Kidney tubule cell (primary cell): ENCODE results near the gene CAMKK1.

Experiments used
- DNase-seq: peaks from one replicate; pipeline ENCODE4 v3.0.0-alpha.2; 2018; ENCODE audit warnings: low spot score

The CAMKK1 gene

GRCh38 chr17:3917391-3917931, 24.6 kb upstream of the CAMKK1 start:
- DNase-seq, result no peak

- no peak for DNase-seq
These were observed 24.0 kb upstream of the CAMKK1 start for GRCh38 chr17:3916825-3917224.

DNA sequence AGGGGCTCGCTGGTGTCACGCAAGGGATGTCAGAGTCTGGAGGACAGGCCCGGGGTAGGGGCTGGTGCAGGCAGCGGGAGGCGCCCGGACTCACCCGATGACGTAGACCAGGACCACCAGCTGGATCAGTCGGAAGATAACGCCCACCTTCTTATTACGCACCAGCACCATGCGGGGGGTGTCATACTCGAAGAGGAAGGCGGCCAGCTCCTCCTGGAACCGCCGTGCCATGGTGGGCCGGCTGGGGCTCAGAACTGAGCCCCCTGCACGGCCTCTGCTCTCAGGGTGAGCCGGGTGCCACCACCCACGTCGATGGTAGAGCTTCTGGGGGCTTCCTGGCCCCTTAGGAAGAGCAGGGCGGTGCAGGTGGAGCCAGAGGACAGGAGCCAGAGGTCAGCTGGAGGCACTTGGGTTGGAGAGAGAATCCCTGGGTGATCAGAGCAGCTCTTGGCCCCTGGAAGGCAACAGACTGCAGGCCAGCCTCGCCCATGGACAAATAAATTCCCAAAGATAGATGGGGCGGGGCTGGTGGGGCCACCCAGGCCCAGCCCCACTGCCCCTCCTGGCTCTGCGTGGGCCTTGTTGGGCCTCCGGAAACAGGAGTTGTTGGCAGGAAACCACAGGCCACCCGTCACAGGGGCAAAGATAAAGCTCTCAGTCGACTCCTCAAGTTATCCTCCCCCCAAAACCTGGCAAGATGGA, 23.3 kb upstream of the CAMKK1 start, which contains the start of gene P2RX1:
Gene P2RX1 (minus strand): TSS at position 471 of the 702 bp plus-strand sequence. CDS start 240 bp downstream, at position 231.
- no peak for DNase-seq

GRCh38 chr17:3915581-3915994, 22.7 kb upstream of the CAMKK1 start:
- DNase-seq, result no peak

GRCh38 chr17:3914312-3914670, 21.4 kb upstream of the CAMKK1 start:
- DNase-seq, result no peak

DNA sequence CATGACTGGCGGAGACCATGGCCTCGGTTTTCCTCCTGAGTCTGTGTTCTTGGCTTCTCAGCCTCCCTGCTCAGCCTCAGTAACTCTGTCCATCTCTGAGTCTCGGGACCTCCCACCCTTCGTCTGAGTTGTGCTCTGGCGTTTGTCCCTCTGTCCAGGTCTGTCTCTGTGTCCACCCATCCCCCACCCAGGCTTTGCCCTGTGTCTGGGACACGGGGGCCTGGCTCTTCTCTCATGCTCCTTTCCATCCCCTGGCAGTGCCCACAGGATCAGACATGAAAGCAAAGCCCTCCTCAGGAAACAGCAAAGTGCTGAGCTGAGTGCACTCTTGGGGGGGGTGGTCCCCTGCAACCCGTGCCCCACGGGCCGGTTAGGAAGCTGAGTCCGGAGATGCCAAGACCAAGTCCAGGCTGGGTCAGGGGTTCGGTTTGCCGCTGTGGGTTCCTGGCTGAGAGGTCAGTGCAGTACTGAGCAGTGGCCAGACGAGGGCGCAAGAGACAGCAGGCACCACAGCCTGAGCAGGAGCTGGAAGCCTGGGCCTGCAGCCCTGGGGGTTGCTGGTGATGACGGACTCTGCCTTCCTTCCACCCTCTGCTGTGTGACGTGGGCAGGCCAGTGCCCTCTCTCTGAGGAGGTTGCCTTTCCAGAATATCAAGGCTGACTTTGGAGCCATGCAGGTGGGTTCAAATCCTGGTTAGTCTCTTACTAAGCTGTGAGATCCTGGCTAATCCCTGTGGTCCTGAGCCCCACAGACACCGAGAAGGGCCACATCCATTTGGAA, 20.9 kb upstream of the CAMKK1 start:
- DNase-seq, result peak; percentile 72

DNA sequence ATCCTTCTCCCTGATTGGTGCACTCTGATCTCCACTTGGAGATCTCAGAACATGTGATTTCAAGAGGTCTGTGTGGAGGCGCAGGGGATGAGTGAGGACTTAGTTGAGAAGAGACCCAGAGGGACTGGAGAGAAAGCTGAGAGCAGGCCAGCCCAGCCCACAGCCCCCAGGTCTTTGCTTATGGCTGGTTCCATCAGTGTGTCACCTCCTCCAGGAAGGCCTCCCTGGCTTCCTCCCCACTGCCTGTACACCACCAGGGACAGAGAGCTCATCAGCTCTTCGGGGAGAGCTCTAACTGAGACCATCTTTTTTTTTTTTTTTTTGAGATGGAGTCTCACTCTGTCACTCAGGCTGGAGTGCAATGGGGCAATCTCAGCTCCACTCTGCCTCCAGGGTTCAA, 20.0 kb upstream of the CAMKK1 start:
- no peak for DNase-seq

DNA sequence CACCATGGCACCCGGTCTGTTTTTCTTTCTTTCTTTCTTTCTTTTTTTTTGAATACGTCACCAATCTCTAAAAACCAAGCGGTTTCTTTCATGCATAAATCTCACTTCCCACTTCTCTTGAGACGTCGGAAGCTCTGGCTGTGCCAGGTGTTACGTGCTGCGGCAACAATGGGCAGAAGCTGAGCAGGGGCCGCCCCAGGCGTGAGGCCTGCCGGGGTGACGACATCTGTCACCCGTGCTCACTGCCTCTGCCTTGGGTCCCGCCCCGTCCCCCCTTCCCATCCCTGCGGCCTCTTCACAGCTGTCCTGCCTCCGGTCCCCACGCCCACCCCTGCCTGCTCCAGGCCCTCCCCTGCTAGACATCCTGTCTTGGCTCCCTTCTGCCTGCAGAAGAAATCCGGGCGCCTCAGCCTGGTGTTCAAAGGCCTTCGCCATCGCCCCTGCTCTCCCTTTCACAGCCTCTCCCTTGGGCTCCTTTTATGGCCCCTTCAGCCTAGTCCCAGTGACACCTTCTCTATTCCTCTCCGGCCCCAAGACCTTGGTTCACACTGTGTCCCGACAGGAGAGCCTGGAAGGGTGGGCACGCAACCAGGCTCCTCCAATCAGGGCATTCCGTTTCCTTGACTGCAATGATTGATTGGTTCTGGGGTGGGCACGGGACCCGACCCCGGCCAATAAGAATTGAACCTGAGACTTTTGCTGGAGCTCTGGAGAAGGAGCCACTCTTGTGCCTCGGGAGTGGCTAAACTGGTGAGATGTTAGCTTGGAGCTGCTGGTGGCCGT, 18.6 kb upstream of the CAMKK1 start:
- DNase-seq, result no peak

DNA sequence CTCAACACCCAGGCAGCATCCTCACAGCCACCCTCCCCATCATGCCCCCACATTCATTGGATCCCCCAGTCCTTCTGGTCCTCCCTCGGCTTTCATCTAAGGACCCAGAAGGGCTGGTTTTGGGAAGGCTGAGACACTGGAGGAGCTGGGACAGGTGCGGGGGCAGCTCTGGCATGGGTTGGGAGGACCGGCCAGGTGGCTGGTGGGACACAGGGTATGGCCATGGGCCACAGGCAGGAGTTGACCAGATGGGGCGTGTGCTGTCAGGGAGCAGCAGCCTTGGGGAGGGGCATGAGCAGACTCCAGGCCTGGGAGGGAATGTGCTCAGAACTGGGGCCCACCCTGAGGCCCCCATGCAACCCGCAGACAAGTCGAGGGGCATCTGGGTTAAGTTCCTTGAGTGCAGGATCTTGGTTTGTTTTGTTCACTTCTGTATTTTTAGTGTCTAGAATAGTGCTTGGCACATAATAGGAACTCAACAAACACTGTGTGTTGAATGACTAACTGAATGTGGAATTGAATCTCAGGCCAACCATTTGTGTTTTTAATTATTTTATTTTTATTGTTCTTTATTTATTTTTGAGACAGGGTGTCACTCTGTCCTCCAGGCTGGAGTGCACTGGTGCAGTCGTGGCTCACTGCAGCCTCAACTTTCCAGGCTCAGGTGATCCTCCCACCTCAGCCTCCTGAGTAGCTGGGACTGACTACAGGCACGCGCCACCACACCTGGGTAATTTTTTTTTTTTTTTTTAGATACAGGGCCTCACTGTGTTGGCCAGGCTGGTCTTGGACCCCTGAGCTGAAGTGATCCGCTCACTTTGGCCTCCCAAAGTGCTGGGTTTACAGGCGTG, 17.8 kb upstream of the CAMKK1 start:
- no peak for DNase-seq

- DNase-seq, result no peak
These were observed 16.4 kb upstream of the CAMKK1 start for GRCh38 chr17:3909257-3909656.

DNA sequence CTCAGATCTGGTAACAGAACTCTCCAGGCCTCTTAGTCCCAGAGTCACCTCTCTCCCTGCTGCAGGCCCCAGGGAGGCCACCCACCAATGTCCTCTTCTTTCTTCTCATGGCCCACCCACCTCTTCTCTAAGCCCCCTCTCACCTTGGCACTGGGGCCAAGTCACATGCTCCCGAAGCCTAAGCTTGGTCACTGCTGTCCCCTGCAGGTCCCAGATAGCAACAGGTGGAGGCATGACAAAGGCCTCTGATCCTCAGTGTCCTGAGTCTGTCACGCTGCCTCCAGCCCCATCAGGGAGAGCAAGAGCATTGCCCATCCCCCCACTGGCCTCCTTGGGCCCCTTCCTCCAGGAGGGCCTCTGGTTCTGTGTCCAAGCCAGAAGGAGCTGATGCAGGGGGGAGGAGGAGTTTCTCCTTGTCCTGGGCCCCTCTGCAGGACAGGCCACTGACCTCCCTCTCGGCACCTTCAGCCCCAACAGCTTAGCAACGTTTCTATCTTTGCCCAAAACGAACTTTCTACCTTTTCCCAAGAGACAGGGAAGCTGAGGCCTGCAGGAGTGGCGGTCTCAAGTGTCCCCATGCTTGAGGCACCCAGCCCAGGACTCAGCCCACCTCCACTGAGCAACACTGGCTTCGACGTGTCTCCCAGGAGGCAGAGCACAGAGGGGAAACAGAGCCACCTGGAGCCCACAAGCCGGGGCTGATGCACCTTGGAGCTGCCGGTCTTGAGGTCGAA, 14.8 kb upstream of the CAMKK1 start:
- no peak for DNase-seq

DNA sequence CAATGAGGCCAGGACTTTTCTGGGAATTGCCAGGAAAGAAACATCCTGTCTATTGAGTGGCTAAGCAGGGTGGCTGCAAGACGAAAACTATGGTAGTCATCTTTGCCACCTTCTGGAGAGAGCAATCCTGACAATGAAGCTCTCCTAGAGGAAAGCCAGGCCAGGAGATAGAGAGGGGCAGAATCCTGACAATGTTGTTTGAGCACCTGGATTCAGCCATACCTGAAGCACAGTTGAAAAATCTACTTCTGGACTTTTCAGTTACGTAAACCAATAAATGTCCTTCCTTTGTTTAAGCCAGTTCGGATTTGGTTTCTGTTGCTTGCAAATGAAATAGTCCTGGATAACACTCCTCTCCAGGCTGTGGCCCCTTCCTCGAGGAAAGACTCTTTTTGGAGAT, 14.0 kb upstream of the CAMKK1 start:
- no peak for DNase-seq

GRCh38 chr17:3905017-3905520, 12.2 kb upstream of the CAMKK1 start:
- DNase-seq, result no peak

DNA sequence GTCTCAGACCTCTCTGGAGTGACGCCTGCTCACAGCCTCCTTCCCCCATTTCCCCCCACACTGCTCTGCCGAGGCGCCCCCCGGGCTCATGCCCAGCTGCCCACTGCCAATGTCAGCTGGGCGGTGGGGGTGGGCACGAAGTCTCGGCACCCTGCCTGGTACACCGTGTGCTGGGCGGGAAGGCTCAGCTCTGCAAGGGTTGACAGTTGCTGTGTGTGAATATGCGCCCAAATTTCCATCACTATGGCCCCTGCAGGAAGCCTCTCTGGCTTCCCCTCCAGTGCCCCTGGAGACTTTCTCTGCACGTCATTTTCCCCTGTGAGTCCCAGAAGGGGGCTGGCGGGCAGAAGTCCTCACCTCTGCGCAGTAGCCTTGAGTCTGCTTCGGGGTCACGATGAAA, 11.6 kb upstream of the CAMKK1 start:
- DNase-seq, result no peak

GRCh38 chr17:3903881-3904290, 11.0 kb upstream of the CAMKK1 start:
- no peak for DNase-seq

GRCh38 chr17:3903051-3903825, 10.4 kb upstream of the CAMKK1 start:
- no peak for DNase-seq

GRCh38 chr17:3900646-3901045, 7.8 kb upstream of the CAMKK1 start:
- DNase-seq, result no peak

GRCh38 chr17:3897731-3898130, 4.9 kb upstream of the CAMKK1 start:
- DNase-seq, result no peak

- no peak for DNase-seq
These were observed 4.0 kb upstream of the CAMKK1 start for GRCh38 chr17:3896968-3897235.
